Right atrium auricular region (tissue), 2 donors: ENCODE measurements around the gene ELMOD3. TPM values are rescaled to one million over a fixed set of nuclear protein-coding genes. Genes with fewer than 3 reads are reported as not detected.

Source experiments
- DNase-seq: peaks from one replicate; pipeline ENCODE4 v3.0.0-alpha.2; 2019; ENCODE audit warnings: low spot score
- H3K27ac ChIP-seq, 2 donors: fragments of 200-600 bp; sonication (generic); 1 replicate in 1 of 2; 2 replicates in 1 of 2; pipeline ENCODE4 v1.5.1; 2016 to 2019
- H3K27me3 ChIP-seq, 2 donors: fragments of 200-600 bp; sonication (generic); one replicate each; pipeline versions ENCODE4 v1.5.1 to v1.6.0; 2017 to 2019
- H3K36me3 ChIP-seq: fragments of 200-600 bp; sonication (generic); one replicate; pipeline ENCODE4 v1.5.1; 2016
- H3K4me1 ChIP-seq, 2 donors: fragments of 200-600 bp; sonication (generic); one replicate each; pipeline versions ENCODE4 v1.5.1 to v1.6.0; 2017 to 2019
- H3K4me3 ChIP-seq, 2 donors: fragments of 200-600 bp; sonication (generic); 1 replicate in 1 of 2; 2 replicates in 1 of 2; pipeline ENCODE4 v1.5.1; 2017 to 2019; ENCODE audit warnings: mild to moderate bottlenecking in 1 of 2, moderate library complexity in 1 of 2
- H3K9me3 ChIP-seq, 2 donors: fragments of 200-600 bp; sonication (generic); one replicate each; pipeline ENCODE4 v1.5.1; 2019
- total RNA-seq, 2 donors: library from RNA; depleted of rRNA; stranded (reverse); fragments of >200 nt; gene quantifications; one replicate each; pipeline ENCODE4 v1.1.0, GENCODE V29; 2016
- TF ChIP-seq, protein P1 (sequence below), 2 donors: fragments of 200-600 bp; sonication (generic); IDR thresholded peaks; one replicate each; pipeline ENCODE4 v1.5.1; 2019; ENCODE audit warnings: antibody characterized with exemption in 2 of 2

The ELMOD3 gene
- total RNA-seq, 2 donors from 2014 or later = 8.4 to 11.1 TPM

DNA sequence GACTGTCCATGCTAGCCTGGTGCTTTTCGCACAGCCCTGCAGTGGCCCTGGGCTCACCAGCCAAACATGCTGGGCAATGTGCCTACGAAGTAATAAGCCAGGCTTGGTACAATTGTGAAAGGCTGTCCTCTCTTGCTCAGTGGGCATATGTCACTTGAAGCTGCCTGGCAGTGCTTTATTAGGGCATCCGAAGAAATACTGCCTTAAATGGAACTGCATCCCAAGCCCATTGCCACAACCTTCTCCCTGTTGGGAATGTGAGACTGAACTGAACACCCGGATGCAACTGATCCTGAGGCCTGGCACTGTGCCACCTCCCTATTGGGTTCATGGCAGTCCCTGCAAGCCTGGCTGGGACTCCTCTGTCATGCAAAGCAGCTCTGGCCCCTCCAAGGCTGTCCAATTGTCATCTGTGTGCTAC lies 39.7 kb downstream of the ELMOD3 start:
- H3K27me3 ChIP-seq = no peaks in the 10 kb centered on the region
- H3K4me3 ChIP-seq = no peak overlapping the region
- TF ChIP-seq, protein P1, sequence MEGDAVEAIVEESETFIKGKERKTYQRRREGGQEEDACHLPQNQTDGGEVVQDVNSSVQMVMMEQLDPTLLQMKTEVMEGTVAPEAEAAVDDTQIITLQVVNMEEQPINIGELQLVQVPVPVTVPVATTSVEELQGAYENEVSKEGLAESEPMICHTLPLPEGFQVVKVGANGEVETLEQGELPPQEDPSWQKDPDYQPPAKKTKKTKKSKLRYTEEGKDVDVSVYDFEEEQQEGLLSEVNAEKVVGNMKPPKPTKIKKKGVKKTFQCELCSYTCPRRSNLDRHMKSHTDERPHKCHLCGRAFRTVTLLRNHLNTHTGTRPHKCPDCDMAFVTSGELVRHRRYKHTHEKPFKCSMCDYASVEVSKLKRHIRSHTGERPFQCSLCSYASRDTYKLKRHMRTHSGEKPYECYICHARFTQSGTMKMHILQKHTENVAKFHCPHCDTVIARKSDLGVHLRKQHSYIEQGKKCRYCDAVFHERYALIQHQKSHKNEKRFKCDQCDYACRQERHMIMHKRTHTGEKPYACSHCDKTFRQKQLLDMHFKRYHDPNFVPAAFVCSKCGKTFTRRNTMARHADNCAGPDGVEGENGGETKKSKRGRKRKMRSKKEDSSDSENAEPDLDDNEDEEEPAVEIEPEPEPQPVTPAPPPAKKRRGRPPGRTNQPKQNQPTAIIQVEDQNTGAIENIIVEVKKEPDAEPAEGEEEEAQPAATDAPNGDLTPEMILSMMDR (IDR thresholded peaks at IDR 0.05) = no peak
- no peaks in the 10 kb centered on the region for H3K9me3 ChIP-seq
- H3K27ac ChIP-seq = no peak overlapping the region
- H3K4me1 ChIP-seq = no peaks in the 10 kb centered on the region
- peaks cover 12% of the 10 kb centered on the region for H3K36me3 ChIP-seq
- no peak for DNase-seq

DNA sequence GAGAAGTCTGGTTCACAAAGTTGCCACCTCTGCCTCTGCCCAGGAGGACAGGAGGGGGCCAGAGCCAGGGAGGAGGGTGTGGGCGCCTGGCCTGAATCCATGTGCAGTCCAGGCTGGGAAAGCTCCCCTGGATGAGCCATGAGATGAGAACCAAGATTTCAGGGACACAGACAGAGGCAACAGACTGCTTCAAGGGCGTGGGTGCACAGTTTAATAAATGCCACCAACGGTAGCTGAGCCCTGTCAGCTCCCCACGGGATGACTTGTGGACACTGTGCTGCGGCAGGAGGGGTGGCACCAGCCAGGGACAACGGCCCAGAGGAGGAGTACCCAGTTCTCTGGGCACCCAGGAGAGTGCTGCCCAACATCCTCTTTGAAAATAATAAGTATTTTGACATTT lies 40.4 kb downstream of the ELMOD3 start:
- Histone ChIP-seq H3K27me3 (no peaks in the 10 kb centered on the region), H3K27ac (no peak overlapping the region), H3K4me3 (no peak overlapping the region), H3K4me1 (no peaks in the 10 kb centered on the region), H3K36me3 (peaks cover 7% of the 10 kb centered on the region), H3K9me3 (no peaks in the 10 kb centered on the region)
- DNase-seq = no peak
- TF ChIP-seq, protein P1 (IDR thresholded peaks at IDR 0.05) = no peak

DNA sequence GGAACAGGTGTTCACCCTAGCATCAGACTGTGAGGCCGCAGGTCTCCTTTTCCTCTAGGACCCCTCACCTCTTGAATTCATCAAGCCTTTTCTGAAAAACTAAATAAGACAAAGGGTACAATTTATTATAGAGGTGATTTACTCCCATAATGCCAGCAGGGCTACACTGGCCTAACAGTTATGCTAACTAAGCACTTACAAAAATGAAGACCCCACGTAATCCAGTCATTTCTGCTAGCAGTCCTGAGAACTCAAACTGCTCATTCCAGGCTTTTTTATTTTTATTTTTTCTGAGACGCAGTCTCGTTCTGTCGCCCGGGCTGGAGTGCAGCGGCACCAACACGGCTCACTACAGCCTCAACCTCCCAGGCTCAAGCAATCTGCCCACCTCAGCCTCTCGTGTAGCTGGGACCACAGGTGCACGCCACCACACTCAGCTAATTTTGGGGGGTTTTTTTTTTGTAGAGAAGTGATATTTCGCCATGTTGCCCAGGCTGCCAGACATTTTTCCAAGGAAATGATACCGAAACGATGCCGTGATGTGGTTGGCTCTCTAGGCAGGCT lies 41.4 kb downstream of the ELMOD3 start:
- DNase-seq = no peak

DNA sequence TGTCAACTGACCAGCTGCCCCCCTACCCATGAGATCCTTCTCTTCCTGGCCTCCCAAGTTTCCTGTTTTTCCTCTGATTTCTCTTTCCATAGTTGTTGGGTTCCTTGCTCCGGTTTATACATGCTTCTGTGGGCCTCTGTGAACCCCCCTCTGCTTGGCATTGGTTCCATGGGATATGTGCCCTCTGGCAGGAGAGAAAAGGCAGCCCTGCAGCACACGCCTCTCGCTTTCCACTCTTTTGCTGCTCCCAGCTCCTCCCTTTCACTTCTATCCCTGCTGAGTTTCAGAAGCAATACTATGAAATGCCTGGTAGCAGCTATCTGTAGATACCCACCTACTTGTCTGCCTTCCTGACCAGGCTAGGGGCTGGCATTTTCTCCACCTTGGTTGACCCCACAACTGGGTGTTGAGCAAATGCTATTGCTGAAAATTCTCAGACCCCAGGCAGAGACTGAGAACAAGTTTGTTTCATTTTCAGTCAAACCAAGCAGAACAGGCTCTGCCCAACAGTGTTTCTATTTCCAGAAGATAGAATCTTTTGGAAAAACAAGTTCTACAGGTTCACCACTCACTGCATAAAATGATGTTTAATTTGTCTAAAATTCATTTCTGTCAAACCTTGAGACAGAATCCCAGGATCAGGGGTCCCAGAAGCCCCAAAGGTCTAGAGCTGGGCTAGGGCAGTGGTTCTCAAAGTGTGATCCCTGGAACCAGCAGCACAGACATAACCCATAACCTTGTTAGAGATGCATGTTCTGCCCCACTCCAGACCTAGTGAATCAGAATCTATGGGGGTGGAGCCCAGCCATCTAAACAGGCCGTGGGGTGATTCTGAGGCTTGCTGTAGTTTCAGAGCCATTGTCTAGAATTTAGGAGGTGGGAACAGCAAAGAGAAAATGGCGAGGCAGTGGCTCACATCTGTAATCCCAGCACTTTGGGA lies 42.2 kb downstream of the ELMOD3 start:
- Histone ChIP-seq H3K27ac (no peak overlapping the region), H3K9me3 (no peaks in the 10 kb centered on the region), H3K36me3 (no peaks in the 10 kb centered on the region), H3K27me3 (no peaks in the 10 kb centered on the region), H3K4me3 (no peak overlapping the region), H3K4me1 (no peaks in the 10 kb centered on the region)
- TF ChIP-seq, protein P1 (IDR thresholded peaks at IDR 0.05) = no peak
- no peak for DNase-seq

More for the DNA sequence above, 41.4 kb downstream of the ELMOD3 start:
- TF ChIP-seq, protein P1 (IDR thresholded peaks at IDR 0.05) = no peak
- no peak overlapping the region for H3K27ac ChIP-seq
- H3K4me3 ChIP-seq = no peak overlapping the region
- H3K4me1 ChIP-seq = no peaks in the 10 kb centered on the region
- no peaks in the 10 kb centered on the region for H3K9me3 ChIP-seq
- H3K36me3 ChIP-seq = peaks cover 4% of the 10 kb centered on the region
- H3K27me3 ChIP-seq = no peaks in the 10 kb centered on the region

DNA sequence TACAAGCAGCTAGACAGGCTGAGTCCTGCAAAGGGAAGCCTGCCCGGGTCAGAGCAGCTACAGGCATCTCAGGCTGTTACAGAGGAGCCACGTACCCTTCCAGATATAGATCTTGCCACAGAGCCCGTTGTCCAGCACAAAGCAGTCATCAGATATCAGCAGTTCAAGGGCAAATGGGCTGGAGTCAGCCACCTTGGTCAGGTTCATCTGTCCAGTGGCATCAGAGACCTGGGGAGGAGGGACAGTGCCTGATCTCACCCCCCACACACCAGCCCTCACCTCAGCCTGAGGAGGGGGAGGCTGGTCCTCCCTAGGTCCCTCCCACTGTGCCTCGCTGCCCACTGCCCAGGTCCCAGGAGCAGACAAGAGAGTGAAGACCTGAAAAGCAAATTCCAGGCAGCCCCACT lies 43.4 kb downstream of the ELMOD3 start:
- no peak for DNase-seq
- H3K27me3 ChIP-seq = no peaks in the 10 kb centered on the region
- H3K27ac ChIP-seq = no peak overlapping the region
- TF ChIP-seq, protein P1 (IDR thresholded peaks at IDR 0.05) = no peak
- no peak overlapping the region for H3K4me3 ChIP-seq
- no peaks in the 10 kb centered on the region for H3K36me3 ChIP-seq
- no peaks in the 10 kb centered on the region for H3K9me3 ChIP-seq
- no peaks in the 10 kb centered on the region for H3K4me1 ChIP-seq
